OCI-LY3 (cell line): ENCODE data around the gene SLIT1.

Experiments
- CTCF ChIP-seq: fragments of 200-600, 300-600 bp; sonication (generic); IDR thresholded peaks from 2 replicates; pipeline ENCODE4 v1.5.1; 2014; ENCODE audit warnings: antibody characterized with exemption, low read length, low read depth
- EZH2phosphoT487 ChIP-seq: fragments of 200-600 bp; shearing (Covaris generic); IDR thresholded peaks from 2 replicates; pipeline ENCODE4 v1.6.1; 2018; ENCODE audit warnings: antibody characterized with exemption, mixed run types, low read depth

GRCh38 chr10:97016728-97017473 lies 168.9 kb downstream of the SLIT1 start:
- TF ChIP-seq CTCF (no peak), EZH2phosphoT487 (no peak)
